Fibroblast of the aortic adventitia (primary cell): ENCODE results near the gene SIDT2. TPM values are rescaled to one million over a fixed set of nuclear protein-coding genes. Genes with fewer than 3 reads are reported as not detected.

ENCODE experiments used
- DNase-seq: peaks from one replicate; pipeline ENCODE4 v3.0.0-alpha.2; 2010; ENCODE audit warnings: low read depth
- H3K4me3 ChIP-seq: 2 replicates; pipeline ENCODE4 v1.5.1; 2011; ENCODE audit warnings: low read depth, mild to moderate bottlenecking, control low read depth, low read length, moderate library complexity
- total RNA-seq: library from RNA; depleted of rRNA; stranded (reverse); fragments of >200 nt; gene quantifications from 2 replicates; pipeline ENCODE4 v1.2.3, GENCODE V29; 2012; ENCODE audit warnings: low replicate concordance
- TF ChIP-seq, protein P1 (sequence below): IDR thresholded peaks from 2 replicates; pipeline ENCODE4 v1.5.1; 2011; ENCODE audit warnings: mild to moderate bottlenecking, low read length, control low read depth, inconsistent platforms; ENCODE audit not compliant: insufficient read depth

Gene SIDT2
- total RNA-seq, 1 donor: 12.9 TPM

DNA sequence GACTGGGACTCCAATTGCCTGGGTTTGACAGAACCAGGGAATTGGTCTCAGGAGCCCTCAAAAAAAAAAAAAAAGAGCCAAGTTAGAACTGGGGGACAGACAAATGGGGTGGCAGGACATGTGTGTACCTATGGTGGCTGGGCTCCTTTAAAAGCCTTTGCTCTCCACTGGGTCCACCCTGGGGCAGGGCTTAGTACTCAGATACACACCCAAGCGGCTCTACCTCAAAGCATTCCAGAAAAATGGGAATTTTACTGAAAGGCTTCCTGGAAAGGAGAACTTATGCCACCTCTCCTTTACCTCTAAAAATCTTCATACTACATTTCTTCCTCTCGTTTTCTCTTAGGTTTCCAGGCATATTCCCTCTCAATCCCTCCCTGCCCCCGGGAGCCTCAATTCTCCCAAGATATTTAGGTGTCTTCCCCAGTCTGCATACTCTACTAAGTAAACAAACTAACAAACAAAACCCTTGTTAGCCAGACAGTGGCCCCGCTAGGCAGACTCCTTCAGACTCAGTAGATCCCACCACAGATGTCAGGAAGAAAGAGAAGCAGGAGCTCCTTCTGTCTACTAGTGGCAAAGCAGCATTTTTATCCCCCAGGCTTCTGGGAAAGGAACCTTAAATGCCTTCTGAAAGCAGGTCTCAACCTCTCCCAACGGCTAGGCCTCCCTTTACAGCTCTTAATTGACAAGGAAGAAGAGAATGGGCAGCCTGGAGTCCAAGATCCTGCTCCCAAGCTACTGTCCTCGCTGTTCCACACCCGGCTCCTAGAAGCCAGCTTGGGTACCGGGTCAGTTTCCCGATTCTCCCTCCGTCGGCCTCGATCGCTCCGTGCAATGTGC is 52.7 kb downstream of the SIDT2 start:
- no peak for DNase-seq
- peak overlapping the region; percentile 97 for H3K4me3 ChIP-seq
- TF ChIP-seq, protein P1, sequence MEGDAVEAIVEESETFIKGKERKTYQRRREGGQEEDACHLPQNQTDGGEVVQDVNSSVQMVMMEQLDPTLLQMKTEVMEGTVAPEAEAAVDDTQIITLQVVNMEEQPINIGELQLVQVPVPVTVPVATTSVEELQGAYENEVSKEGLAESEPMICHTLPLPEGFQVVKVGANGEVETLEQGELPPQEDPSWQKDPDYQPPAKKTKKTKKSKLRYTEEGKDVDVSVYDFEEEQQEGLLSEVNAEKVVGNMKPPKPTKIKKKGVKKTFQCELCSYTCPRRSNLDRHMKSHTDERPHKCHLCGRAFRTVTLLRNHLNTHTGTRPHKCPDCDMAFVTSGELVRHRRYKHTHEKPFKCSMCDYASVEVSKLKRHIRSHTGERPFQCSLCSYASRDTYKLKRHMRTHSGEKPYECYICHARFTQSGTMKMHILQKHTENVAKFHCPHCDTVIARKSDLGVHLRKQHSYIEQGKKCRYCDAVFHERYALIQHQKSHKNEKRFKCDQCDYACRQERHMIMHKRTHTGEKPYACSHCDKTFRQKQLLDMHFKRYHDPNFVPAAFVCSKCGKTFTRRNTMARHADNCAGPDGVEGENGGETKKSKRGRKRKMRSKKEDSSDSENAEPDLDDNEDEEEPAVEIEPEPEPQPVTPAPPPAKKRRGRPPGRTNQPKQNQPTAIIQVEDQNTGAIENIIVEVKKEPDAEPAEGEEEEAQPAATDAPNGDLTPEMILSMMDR: no peak

DNA sequence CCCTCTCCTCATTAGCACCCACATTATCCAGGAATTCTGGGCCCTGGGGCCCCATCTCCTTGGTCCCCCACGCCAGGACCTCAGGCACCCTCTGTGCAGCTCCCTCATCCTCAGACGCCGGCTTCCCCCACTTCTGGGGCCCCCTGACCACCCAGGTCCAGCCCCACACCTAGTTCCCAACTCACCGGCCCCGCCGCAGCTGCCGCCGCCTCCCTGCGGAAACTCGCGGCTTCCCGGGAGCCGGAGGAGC is 53.2 kb downstream of the SIDT2 start, which contains the start of gene PCSK7:
TSS of gene PCSK7 (minus strand) at position 232 of the 250 bp plus-strand sequence. CDS start 2,229 bp downstream, outside the sequence.
- no peak for DNase-seq
- peak within 1 kb of the TSS; percentile 97 for H3K4me3 ChIP-seq
- TF ChIP-seq, protein P1: no peak

DNA sequence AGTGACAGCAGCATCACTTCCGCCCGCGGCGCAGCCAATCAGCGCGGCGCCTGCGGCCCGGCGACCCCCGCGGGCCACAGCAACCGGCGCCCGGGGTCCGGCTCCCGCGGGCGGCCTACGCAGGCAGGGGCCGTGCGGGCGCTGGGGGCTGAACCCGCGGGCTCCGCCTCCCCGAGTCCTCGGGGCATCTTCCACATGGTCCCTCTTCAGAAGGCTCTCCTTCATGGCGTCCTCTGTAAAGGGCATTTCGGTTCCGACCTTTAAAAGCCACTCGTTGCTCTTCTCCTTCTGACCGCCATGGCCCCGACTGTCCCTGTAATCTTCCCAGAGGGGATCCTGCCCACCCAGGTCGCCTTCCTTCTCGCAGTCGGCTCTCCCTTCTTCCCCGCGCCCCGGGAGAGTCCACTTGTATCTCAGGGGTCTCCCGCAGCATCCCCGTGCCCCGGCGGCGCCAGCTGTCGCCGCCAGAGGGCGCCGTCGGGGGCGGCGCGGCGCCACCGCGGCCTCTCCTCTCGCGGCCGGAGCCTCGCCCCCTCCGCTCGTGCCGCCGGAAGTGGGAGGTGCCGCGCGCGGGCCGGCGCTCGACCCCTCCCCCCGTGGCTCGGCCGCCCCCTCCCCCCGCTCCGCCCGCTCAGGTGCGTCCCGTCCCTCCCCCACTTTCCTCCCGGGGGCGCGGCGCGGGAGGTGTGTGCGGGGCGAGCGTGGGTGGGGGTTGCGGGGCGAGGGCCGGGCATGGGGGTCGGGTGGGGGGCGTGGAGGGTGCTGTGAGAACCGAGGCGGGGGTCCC is 53.7 kb downstream of the SIDT2 start, which contains the start of gene RNF214:
TSS of gene RNF214 (plus strand) at position 580 of the 787 bp plus-strand sequence. CDS start 1,602 bp downstream, outside the sequence.
- TF ChIP-seq, protein P1: peak; percentile 70
- peak; percentile 61 for DNase-seq
- H3K4me3 ChIP-seq: peak within 1 kb of the TSS; percentile 97

DNA sequence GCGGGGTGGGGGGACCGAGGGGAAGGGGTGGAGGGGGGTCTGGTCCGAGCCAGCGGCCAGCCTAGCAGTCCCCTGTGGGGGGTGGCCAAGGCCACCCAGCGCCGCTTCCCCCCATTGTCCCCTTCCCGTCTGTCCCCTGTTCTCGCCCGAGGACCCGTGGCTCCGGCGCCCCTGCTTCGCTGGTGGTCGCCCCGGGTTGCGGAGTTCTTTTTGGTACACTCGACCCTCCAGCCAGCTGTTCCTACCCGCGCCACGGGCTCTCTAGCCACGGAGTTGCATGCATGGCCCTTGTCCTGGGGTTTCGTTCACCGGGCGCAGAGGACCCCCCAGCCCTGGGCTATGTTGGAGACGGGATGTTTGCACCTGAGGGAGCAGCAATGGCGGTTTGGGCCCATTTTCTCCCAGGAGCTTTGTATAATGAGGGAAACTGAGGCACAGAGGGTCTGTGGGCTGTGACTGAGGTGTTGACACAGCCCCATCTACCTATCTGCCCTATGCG is 54.4 kb downstream of the SIDT2 start:
- H3K4me3 ChIP-seq: peak overlapping the region; percentile 89
- no peak for DNase-seq
- TF ChIP-seq, protein P1: no peak

DNA sequence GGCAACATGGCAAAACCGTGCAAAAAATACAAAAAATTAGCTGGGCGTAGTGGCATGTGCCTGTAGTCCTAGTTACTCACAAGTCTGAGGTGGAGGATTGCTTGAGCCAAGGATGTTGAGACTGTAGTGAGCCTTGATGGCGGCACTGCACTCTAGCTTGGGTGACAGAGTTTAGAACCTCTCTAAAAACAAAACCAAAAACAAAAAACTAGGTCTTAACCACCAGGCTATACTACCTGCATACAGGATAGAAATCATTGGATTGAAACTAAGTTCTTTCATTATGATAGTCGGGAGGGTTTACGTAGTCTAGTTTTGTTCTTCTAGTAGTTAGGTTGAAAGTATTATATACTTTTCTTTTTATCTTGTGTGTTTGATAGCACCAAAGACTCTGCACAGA is 59.7 kb downstream of the SIDT2 start:
- H3K4me3 ChIP-seq: no peak overlapping the region
- TF ChIP-seq, protein P1: no peak
- DNase-seq: no peak

DNA sequence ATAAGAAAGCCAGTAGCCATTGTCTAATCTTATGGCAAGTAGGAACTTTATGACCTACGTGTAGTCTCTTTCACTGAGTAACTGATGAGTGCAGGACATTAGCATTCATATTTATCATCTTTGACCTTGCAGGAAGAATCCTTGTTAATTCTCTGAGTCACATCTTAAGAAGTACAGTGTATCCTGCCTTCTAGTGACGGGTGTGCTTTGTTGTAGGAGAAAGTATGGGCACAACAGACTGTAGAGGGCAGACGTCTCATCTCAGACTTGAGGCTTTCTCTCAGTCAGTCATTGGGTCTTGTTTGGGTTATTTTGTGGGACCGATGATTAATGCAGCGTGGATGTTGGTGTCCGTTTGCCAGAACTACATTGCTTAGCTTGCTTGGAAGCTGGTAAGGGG is 60.8 kb downstream of the SIDT2 start:
- peak; percentile 88 for DNase-seq
- TF ChIP-seq, protein P1: peak; percentile 63
- H3K4me3 ChIP-seq: no peak overlapping the region

Other genes with a start within 250 kb of the SIDT2 start
- gene SIK3, start 80.3 kb upstream of the SIDT2 start, total RNA-seq: 12.8 and 18.4 TPM in 2 replicates
- gene PAFAH1B2, start 34.5 kb upstream of the SIDT2 start, total RNA-seq: 161 and 328 TPM in 2 replicates
- gene TAGLN, start 20.6 kb downstream of the SIDT2 start, total RNA-seq: 369 and 631 TPM in 2 replicates
- 42.6 and 46.3 TPM in 2 replicates for gene PCSK7, start 53.3 kb downstream of the SIDT2 start, total RNA-seq
- gene RNF214, start 53.9 kb downstream of the SIDT2 start, total RNA-seq: 15.4 and 19.3 TPM in 2 replicates
- 5.1 and 8.5 TPM in 2 replicates for gene BACE1-AS, start 112.6 kb downstream of the SIDT2 start, total RNA-seq
- 33.4 and 50.0 TPM in 2 replicates for gene BACE1, start 137.5 kb downstream of the SIDT2 start, total RNA-seq
- gene CEP164, start 149.1 kb downstream of the SIDT2 start, total RNA-seq: 36.4 and 38.5 TPM in 2 replicates